ENCODE data around the gene NIN.

Gene NIN

DNA sequence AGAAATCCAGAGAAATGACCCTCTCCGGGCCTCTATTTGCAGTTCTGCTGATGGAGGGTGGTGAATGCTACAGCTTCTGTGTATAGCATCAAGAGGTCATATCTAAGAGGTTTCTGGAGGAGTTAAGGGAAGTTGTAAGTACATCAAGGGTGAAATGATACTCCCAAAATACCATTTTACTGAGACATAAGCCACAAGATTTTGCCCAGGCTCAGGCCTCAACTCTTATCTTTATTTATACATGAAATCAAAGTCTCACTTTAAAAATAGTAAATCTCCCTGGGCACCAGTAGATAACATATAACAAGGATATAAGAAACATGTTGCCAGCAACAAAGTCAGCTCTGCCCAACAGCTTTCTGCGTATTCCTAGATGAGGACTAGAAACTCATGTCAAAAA is 40.4 kb downstream of the NIN start:
- no peak for DNase-seq (ENCODE audit: low read depth)

DNA sequence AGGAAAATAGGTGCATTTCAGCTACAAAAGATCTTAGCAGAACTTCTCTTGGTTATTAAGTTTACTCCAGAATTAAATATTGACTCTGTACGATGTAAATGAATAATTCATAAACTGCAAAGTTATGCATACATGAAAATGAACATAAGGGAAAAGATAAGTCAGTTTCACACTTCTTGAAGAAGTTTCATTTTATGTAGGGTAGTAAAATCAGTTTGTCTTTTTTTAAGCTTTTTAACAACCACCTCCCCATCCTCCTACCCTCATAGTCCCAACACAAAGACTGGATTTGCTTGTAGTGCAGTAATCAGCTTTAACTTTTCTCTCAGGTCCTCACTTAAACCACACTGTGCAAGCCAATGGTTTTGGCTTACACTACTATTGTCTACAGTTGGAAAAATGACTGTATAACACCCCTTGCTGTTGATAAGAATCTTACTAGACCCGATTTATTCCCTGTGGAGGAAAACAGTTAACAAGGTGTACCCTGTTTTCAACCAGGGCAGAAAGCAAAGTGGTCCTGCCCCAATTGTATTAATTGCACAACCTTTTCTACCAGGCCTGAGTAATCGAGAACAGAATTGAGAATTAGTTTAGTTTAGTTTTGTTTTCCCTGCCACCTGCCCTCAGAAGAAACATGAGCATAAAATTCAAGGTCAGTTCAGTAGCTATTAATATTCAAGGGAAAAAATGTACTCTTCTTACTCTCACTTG is 44.1 kb downstream of the NIN start:
- DNase-seq (ENCODE audit: low read depth) = no peak

DNA sequence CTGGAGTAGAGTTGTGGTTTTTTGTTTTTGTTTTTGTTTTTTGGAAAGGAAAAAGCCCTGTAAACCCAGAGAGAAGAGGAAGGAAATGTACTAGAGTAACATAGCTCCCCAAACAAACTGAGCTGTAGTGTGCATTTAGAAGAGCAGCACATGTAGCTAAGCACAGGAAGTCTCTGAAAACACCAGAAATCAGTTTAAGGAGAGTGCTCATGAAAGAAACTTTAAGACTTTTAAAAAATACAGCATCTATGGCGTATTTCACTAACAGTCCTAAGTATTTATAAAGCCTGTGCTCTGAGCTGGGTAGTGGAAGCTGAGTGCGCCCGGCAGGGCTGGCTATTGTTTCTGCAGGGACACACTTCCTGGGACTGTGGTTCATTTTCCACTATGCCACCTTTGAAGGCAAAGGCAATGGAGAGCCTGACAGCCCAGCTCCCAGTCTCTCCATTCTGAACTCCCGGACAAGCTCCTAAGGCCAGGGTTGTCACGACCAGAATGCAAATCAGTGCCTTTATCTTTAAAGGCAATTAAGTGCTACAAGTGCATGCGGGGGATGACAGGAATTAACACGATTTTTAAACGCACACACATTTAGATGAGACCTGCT is 45.4 kb downstream of the NIN start:
- no peak for DNase-seq (ENCODE audit: low read depth)

DNA sequence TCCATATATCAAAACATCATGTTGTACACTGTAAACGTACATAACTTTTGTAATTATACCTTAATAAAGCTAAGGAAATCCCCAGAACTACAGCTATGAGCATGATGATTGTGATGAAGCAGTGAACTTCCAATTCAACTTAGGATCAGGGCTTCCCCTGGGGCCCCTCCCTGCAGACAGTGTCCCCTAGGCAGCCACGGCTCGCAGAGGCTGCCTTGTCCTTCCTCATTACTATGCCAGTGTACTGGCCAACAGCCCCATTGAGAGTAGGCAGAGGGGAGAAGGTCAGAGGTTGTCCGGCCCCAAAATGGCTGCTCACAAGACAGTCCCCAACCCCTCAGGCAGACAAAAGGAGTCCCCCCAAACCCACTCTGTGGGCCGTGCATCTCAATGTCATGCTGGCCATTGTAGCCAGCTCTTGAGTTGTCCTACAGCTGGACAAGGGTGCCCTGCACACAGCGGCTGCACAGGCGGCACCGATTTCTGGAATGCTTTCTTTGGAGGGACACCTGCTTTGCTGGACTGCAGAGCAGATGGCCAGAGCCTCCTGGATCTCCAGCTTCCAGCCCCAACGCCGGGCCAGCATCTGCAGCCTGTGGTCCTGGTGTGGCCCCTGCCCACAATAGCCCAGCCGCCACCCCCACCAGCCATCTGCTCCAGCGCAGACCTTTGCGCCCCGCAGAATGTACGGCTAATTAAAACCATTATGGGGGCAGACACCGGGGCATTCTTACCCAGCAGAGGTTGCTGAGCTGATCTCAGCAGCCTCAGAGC is 46.1 kb downstream of the NIN start:
- no peak for DNase-seq (ENCODE audit: low read depth)

DNA sequence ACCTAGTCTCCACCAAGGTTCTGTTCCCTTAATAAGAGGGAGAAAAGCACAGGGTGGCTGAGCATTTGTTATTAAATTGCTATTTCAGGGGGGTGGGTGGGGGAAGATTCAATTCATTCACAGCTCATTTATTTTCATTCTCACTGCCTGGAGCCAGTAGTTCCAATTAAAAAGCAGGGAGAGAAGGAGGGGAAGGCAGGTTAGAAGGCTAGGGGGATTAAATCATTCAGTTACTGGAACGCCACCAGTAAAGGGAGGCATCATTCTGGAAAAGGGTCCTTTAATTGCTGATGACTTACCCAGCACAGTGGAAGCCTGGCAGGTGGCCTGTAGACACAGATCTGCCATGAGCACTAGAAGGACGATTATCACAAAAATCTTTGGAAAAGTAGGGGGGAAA is 47.4 kb downstream of the NIN start:
- no peak for DNase-seq (ENCODE audit: low read depth)

DNA sequence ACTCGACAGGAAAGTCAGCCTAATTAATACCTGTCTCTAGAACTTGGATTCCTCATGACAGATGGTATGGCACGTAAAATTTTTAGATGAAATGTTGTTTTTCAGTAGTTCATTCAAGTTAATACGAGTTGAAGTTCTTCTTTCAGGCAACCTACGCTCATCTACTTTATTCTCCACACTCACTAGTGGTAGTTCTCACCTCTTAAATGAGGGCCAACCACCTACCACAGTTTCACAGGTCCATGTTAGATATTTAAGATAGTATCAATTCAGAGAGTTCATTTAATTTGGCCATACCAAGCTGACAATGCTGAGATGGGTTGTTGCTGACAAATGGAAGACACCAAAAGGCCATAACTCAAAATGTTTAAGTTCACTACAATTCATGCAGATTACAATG is 50.6 kb downstream of the NIN start:
- no peak for DNase-seq (ENCODE audit: low read depth)

DNA sequence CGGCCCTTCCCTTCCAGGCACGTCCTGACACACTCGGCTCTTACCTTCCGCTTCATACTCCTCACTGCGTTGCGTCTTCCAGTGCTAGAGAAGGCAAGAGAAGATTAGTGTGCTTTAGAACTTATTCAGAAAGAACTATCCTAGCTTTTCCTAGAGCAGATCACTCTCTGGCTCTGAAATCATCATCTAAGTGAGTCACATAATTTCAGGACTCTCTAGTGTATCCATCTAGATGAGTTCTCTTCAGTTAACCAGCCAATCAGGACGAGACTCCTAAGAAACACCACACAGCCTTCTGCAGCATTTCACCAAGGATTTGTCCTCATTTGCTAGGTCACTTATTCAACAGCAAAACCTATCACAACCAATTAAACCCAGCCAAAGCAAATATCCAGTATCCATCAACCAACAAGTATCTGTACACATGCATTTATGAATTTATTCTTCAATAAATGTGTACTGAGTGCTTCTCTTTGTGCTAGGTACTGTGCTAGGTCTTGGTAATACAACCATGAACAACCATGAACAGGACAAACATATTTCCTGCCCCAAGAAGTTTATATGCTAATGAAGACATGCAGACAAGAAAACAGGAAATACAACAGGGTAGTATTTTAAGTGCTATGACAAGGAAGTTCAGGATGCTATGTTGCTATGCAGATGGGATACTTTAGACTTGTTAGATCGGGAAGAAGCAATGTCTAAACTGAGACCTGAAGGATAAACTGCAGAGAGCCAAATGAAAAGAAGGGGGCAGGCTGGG is 52.1 kb downstream of the NIN start:
- DNase-seq (ENCODE audit: low read depth) = no peak

DNA sequence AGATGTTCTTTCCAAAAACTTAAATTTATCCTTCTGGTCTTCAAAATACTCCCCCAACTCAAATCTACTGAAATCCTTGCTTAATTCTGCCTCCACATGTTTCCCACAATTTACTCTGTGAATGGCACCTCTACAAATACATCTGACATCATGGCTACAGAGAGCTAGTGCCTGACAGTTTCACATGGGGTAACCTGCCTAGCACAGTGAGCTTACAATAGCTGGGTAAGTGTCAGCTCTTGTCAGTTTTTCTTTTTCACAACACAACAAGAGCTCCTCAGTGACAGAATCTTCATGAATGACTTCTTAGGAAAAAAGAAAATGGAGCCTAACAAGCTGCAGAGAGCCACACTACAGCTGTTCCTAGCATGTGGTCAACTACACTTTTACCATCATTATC is 54.4 kb downstream of the NIN start:
- DNase-seq (ENCODE audit: low read depth) = no peak

DNA sequence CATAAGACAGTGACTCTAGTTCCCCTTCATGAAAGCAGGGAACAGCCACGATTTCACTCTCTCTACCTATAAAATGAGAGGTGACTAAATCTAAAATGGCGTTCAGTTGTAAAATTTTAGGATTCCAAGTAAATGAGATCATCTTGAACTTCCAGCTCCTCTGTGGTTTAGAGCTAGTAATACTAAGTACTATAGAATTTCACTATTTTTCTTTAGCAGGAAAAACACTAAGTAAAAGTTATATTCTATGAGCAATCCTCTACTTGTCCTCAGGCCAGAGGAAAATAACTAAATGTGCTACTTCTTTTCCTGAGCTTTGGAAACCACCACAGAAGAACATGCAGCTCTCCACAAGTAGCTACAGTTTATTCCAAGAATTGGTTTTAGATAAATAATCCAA is 55.6 kb downstream of the NIN start:
- DNase-seq (ENCODE audit: low read depth) = no peak

DNA sequence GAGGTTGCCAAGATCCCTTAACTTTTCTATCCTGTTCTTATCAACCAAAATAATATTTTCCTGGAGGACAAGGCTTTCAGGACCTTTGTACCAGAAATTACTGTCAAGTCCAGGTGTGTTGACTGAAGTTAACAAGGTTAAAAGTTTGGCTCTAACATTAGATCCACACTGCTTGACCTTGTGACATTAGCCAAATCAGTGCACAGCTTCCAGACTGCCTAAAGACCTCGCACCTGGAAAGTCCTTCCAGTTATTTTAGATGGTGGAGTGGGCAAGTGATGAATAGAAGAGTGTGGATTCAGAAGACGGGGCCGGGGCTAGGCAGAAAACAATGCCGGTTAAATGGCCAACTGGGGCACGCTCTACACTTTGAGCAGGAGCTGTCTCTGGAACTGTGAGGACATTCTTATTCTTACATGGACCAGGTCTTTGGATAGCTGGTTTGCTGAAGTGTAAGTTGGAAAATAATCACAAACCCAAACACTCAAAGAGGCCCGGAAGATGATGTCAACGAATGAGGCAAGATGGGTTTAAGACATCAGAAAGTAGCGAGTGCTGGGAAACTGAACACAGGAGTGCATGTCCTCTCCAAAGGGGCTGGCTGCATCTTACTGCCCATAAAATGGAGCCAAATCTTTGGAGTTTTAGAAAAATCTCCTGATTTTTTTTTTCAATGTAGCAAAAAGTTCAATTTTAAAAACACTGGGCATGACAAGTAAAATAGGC is 56.3 kb downstream of the NIN start:
- DNase-seq (ENCODE audit: low read depth) = no peak

DNA sequence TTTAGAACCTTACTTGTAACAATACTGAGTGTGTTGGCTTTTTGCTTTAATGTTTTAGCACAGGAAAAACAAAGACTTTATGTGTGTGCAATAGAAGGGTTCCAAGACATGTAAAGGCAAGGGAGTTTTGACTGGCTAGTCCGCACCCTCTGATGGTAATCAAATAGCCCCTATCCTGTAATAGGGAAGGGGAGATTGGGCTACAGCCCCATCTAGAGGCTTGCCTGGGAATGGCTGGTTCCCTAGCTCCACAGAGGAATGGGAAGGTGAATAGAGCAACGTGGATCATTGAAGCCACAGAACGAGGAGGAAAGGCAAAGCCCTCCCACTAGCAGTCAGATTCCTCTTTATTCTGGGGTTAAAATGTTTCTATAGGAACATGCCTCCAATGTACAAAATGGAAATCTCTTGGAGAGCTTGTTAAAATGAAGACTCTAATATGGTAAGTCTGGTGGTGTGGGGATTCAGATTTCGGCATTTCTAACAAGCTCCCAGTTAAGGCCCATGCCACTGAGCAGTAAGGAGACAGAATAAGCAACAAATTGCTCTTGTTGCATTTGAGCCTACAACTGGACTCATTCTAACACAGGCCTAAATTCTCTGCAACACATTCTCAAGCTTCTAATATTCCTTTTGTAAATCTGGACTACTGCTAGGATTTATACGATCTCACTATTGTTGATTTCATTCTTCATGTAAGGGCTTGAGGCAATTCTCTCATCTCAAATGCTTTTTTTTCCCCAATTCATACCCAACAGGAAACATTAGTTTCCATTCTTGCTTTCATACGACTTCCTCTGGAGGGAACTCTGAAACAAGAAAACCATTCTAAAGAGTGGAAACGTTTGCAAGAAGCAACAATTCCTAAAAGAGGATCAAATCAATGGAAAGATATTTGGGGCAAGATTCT is 57.1 kb downstream of the NIN start:
- no peak for DNase-seq (ENCODE audit: low read depth)

DNA sequence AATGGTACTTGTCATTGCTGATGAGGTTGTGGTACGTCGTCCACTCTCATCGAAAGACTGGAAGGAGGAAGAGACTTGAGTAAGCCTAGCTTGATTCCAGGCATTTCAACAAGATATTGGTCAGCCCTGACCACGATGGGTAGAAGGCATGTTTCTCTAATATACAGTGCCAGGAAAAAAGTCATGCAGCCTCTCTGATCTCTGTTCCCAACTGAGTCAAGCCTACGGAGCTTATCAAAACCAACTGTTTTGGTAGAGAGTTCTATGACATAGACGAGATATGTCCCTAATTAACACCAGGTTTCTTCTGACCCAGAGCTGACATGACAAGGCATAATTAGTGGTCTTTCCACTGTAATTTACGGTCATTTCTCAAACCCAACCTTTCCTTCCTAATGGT is 58.5 kb downstream of the NIN start:
- no peak for DNase-seq (ENCODE audit: low read depth)

DNA sequence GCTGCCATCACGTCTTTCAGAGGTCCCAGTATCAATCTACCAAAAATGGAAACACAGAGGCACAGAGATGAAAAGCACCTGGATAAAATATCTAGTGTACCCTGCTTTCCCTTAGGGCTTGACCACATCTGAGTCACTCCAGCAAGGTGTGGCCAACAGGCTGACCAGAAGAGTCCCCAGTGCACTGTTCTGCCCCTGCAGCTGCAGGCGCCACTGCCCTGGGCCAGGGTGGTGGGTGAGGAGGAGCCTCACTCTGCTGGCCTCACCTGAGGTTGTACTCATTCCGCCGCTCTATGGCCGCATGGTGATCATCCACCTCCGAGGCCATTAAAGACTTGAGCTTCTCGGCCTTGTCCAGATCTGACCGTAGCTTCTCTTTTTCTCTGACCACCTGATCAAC is 60.4 kb downstream of the NIN start:
- DNase-seq (ENCODE audit: low read depth) = no peak

DNA sequence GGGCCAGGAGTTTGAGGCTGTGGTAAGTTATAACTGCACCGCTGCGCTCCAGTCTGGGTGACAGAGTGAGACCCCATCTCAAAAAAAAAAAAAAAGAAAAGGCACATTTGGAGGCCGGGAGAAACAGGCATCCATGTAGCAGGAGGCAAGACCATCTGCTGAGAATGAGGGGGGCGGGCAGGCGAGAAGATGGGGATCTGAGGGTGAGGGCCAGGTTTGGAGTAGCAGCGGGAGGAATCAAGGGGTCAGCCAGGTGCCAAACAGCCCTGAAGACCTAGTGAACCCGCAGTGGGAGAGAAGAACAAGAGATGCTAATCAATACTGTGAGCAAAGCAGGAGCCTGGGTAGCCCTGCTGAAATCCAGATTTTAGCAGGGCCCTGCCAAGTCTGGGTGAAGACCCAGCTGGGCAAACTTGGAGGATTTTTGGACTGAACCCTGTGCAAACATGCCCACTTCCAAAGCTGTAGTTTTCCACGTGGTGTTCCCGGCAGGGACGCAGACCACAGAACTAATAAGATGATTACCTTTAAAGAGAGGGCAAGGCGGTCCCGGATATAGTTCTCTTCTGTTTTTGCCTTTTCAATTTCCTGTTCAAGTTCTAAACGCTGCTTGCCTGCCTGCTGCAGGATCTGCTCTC is 61.0 kb downstream of the NIN start:
- no peak for DNase-seq (ENCODE audit: low read depth)

DNA sequence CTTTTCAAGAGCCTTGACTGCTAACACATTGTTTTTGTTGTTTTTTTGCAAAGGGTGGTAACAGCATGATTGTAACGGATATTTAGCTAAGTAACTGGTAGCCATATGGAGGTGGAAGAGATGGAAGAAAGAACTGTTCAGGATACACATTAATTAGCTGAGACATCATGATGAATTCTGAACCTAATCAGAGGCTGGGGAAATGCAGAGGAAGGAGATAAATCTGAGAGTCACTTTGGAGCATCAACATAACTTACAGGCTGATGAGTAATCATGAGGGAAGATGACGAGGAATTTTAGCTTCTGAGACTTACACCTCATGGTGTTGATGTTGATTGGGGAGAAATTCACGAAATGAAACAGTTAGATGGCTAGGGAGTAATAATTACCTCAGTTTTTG is 62.3 kb downstream of the NIN start:
- DNase-seq (ENCODE audit: low read depth) = no peak

DNA sequence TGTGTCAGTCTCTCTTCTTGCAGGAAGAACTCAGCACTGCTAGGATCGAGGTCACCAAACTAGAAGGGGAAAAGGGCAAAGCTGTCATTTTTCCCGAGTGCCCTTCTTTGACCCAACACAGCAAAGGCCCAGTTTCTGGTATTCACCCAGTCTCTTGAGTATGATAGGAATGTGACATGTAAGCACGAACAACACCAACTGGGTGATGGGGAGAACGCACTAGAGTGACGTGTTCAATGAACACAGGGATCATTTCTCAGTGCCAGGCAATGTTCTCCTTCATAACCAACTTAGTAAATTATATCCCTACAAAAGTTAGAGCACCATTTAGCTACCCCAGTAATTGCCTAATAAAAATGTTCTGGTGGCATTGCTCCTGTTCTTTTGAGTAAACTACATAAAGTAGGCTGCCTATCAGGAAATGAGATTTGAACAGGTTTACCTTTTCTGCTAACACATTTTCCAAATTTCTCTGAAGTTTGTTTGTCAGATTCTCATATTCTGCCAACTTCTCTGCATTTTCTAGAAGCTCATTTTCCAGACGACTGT is 64.5 kb downstream of the NIN start:
- no peak for DNase-seq (ENCODE audit: low read depth)

DNA sequence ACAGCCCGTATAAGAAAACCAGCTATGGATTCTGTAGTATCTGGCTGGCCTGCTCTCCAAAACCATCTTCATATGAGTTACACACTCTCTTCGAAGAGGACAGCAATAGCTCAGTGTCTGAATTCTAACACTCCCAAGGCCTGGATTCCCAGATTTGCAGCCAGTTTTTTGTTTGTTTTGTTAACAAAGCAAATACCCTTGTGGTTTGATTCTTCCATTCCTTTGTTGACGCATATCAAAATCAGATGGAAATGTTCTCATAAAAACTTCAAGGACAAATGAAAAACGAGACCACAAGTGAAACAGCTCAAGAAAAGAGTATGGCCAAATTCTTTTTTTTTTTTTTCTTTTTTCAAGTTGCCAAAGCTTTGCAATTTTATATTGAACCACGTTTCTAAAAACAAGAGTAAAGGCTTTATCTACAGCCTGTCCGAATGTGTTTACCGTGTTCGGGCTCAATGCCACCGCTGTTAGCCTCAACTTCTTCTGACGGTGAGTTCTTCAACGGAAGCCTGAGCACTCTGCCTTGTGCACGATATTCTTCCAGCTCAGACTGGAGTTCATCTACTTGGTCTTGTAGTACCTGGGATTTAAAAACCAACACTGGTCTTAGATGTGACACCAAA is 67.5 kb downstream of the NIN start:
- no peak for DNase-seq (ENCODE audit: low read depth)

DNA sequence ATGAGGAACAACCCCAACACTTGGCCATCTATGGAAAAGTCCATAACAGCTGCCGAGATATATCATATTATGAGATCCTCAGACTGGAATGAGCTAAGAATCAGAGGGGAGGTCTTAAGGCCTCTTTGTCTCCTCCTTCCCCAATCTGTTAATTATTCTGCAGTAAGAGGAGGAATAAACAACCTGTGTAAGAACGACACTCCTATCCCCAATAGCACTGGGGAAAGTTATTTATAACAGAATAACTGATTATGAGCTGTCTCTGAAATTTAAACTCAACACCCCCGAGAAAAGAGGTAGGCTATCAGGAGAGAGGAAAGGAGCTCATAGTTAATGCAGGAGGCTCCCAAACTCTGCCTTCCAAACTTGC is 68.0 kb downstream of the NIN start:
- DNase-seq (ENCODE audit: low read depth) = no peak

DNA sequence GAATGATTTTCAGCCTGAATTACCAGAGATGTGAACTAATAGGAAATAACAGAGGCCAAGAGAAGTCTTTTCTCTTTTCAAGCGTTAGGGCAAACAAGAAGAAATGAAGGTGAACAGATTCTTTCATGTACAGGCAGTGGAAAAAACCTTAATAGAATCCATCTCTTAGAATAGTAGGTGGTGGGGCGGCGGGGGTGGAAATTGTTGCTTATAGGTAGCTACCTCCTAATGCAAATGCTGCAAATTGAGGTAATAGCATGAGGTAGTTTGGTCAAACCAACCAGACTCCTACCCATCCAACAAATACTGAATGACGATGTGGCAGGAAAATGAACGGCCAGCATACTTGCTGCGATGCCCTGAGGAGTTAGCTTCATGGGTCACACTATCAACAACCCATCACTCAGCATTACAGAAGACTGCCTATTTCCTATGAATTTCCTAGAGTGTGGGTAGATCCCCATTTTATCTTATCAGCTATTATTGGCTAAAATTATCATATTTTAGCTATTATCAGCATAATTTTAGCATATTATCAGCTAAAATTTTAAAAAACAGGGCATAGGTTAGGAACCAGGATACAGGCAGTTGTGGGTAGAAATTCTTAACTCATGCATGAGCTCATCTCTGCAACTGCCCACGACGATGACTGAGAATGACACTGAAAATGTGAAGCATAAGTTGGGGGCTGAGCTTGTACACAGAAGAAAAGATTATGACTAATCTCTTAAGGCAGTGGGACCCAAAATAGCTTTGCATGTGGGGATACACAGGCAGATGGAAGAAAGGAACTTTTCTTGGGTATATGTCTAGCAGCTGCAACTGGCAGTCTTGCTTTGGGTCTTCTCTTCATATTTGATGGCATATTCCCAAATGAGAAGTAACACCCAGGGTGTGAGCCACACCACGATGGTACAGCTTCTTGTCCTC is 68.7 kb downstream of the NIN start:
- no peak for DNase-seq (ENCODE audit: low read depth)
